ENCODE data around the gene KIF9. TPM values are rescaled to one million over a fixed set of nuclear protein-coding genes. Genes with fewer than 3 reads are reported as not detected.

Gene KIF9
- total RNA-seq, 1 experiment from 2014 or later: 5.8 TPM

DNA sequence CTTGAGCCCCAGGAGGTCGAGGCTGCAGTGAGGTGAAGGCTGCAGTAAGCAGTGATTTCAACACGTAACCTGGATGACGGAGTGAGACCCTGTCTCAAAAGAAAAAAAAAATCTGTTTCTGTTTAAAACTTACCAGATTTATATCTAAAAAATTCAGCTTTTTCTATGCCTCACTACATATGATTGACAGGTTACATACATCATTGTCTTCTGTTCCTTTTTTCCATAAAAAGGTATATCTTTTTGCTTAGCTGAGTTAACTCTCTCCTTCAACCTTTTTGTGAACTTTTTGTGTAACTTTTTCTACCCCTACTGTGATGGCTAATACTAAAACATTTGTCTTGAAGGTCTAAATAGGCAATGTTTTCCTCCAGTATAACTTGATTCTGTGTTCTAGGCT is 80.1 kb downstream of the KIF9 start (continued):
- TF ChIP-seq ZNF512 (CRISPR knock-in tag; IDR thresholded peaks at IDR 0.05; ENCODE audit: borderline replicate concordance) (no peak), ZNF396 (CRISPR knock-in tag; IDR thresholded peaks at IDR 0.05; ENCODE audit: borderline replicate concordance) (no peak)

DNA sequence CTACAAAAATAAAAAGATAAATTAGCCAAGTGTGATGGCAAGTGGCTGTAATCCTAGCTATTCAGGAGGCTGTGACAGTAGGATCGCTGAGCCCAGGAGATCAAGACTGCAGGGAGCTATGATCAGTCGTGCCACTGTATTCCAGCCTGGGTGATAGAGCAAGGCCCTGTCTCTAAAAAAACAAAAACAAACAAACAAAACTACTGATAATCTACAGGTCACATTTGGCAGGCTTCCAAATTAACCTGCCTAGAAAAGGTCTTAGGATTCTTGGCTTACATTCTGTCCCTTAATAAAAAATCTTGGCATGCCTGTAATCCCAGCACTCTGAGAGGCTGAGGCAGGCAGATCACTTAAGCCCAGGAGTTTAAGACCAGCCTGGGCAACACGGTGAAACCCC is 85.3 kb downstream of the KIF9 start:
- TF ChIP-seq TCF7 (CRISPR knock-in tag; IDR thresholded peaks at IDR 0.05; ENCODE audit: low read depth): no peak
- TF ChIP-seq SMAD3 (CRISPR knock-in tag; IDR thresholded peaks at IDR 0.05; ENCODE audit: borderline replicate concordance): no peak
- TF ChIP-seq JUN (CRISPR knock-in tag; IDR thresholded peaks at IDR 0.05): no peak
- TF ChIP-seq ZNF263 (CRISPR knock-in tag; IDR thresholded peaks at IDR 0.05; ENCODE audit: low read depth): no peak
- TF ChIP-seq ATF1 (CRISPR knock-in tag; IDR thresholded peaks at IDR 0.05): no peak
- TF ChIP-seq, protein P1, sequence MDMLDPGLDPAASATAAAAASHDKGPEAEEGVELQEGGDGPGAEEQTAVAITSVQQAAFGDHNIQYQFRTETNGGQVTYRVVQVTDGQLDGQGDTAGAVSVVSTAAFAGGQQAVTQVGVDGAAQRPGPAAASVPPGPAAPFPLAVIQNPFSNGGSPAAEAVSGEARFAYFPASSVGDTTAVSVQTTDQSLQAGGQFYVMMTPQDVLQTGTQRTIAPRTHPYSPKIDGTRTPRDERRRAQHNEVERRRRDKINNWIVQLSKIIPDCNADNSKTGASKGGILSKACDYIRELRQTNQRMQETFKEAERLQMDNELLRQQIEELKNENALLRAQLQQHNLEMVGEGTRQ (CRISPR knock-in tag; IDR thresholded peaks at IDR 0.05): no peak
- no peak for TF ChIP-seq ATF6 (CRISPR knock-in tag; IDR thresholded peaks at IDR 0.05)
- TF ChIP-seq SMAD4 (CRISPR knock-in tag; IDR thresholded peaks at IDR 0.05): no peak
- no peak for TF ChIP-seq HMGA2 (CRISPR knock-in tag; IDR thresholded peaks at IDR 0.05)
- TF ChIP-seq ETV6 (CRISPR knock-in tag; IDR thresholded peaks at IDR 0.05): no peak
- no peak for TF ChIP-seq ZNF121 (CRISPR knock-in tag; IDR thresholded peaks at IDR 0.05)
- no peak for TF ChIP-seq MYBL2 (CRISPR knock-in tag; IDR thresholded peaks at IDR 0.05)
- TF ChIP-seq, protein P2, sequence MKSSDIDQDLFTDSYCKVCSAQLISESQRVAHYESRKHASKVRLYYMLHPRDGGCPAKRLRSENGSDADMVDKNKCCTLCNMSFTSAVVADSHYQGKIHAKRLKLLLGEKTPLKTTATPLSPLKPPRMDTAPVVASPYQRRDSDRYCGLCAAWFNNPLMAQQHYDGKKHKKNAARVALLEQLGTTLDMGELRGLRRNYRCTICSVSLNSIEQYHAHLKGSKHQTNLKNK (CRISPR knock-in tag; IDR thresholded peaks at IDR 0.05): no peak
- no peak for TF ChIP-seq PREB (CRISPR knock-in tag; IDR thresholded peaks at IDR 0.05; ENCODE audit: borderline replicate concordance)
- no peak for TF ChIP-seq CREB1 (CRISPR knock-in tag; IDR thresholded peaks at IDR 0.05)
- no peak for TF ChIP-seq ZNF671 (CRISPR knock-in tag; IDR thresholded peaks at IDR 0.05)
- TF ChIP-seq NFE2L1 (CRISPR knock-in tag; IDR thresholded peaks at IDR 0.05): no peak
- TF ChIP-seq ESRRA (CRISPR knock-in tag; IDR thresholded peaks at IDR 0.05; ENCODE audit: borderline replicate concordance): no peak
- TF ChIP-seq, protein P3, sequence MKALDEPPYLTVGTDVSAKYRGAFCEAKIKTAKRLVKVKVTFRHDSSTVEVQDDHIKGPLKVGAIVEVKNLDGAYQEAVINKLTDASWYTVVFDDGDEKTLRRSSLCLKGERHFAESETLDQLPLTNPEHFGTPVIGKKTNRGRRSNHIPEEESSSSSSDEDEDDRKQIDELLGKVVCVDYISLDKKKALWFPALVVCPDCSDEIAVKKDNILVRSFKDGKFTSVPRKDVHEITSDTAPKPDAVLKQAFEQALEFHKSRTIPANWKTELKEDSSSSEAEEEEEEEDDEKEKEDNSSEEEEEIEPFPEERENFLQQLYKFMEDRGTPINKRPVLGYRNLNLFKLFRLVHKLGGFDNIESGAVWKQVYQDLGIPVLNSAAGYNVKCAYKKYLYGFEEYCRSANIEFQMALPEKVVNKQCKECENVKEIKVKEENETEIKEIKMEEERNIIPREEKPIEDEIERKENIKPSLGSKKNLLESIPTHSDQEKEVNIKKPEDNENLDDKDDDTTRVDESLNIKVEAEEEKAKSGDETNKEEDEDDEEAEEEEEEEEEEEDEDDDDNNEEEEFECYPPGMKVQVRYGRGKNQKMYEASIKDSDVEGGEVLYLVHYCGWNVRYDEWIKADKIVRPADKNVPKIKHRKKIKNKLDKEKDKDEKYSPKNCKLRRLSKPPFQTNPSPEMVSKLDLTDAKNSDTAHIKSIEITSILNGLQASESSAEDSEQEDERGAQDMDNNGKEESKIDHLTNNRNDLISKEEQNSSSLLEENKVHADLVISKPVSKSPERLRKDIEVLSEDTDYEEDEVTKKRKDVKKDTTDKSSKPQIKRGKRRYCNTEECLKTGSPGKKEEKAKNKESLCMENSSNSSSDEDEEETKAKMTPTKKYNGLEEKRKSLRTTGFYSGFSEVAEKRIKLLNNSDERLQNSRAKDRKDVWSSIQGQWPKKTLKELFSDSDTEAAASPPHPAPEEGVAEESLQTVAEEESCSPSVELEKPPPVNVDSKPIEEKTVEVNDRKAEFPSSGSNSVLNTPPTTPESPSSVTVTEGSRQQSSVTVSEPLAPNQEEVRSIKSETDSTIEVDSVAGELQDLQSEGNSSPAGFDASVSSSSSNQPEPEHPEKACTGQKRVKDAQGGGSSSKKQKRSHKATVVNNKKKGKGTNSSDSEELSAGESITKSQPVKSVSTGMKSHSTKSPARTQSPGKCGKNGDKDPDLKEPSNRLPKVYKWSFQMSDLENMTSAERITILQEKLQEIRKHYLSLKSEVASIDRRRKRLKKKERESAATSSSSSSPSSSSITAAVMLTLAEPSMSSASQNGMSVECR (CRISPR knock-in tag; IDR thresholded peaks at IDR 0.05; ENCODE audit: borderline replicate concordance): no peak
- ChIA-PET CTCF (interaction anchor here (0.6 kb wide), 1 partner anchor 38 kb away, joined by 3 read pairs; no protein-coding TSS in a partner anchor), POLR2A (interaction anchor here (0.6 kb wide), 1 partner anchor 21 kb away, joined by 5 read pairs; no protein-coding TSS in a partner anchor)
- no peaks in the 10 kb centered on the region for H3K4me1 Mint-ChIP-seq
- no peak for ATAC-seq
- H3K9me3 Mint-ChIP-seq: peaks cover 7% of the 10 kb centered on the region; the same call in 1 of the 2 replicates
- H3K27me3 Mint-ChIP-seq (ENCODE audit: low read depth): no peaks in the 10 kb centered on the region
- H3K27ac Mint-ChIP-seq: no peak overlapping the region
- peaks cover 3% of the 10 kb centered on the region; the same call in 1 of the 2 replicates for H3K36me3 Mint-ChIP-seq
- H3K4me3 Mint-ChIP-seq: no peak overlapping the region
- DNase-seq (ENCODE audit: low spot score): no peak
